MCF 10A (cell line): ENCODE data around the gene CANX. TPM values are rescaled to one million over a fixed set of nuclear protein-coding genes. Genes with fewer than 3 reads are reported as not detected.

Experiments used
- BruUV-seq: library from RNA; stranded (reverse); fragments of 400-500 nt; replicated peaks from 2 replicates; lab custom pipeline; 2021; lab: Mats Ljungman, UMichigan
- CTCF ChIA-PET: fragments of 300-600 bp; sonication (Branson Sonifier 250); formaldehyde crosslinking; extraction: SDS; loops from one replicate; lab custom pipeline; 2021; ENCODE audit warnings: antibody characterized with exemption, inconsistent platforms; lab: Yijun Ruan, JAX
- POLR2A ChIA-PET: fragments of 300-600, 350-650 bp; sonication (Branson Sonifier 250); formaldehyde crosslinking; extraction: SDS; loops from one replicate; lab custom pipeline; 2020; ENCODE audit warnings: antibody characterized with exemption, inconsistent platforms; lab: Yijun Ruan, JAX
- DNase-seq: peaks from one replicate; pipeline ENCODE4 v3.0.0-alpha.2; 2018; ENCODE audit not compliant: unreplicated experiment
- H3K27ac Mint-ChIP-seq: one replicate; pipeline ENCODE4 v1.8.0; 2022; ENCODE audit warnings: mild to moderate bottlenecking, low read depth, mixed read lengths; ENCODE audit not compliant: unreplicated experiment
- H3K27me3 Mint-ChIP-seq: one replicate; pipeline ENCODE4 v1.8.0; 2022; ENCODE audit warnings: mixed read lengths; ENCODE audit not compliant: insufficient read depth, unreplicated experiment
- H3K36me3 Mint-ChIP-seq: one replicate; pipeline ENCODE4 v1.8.0; 2022; ENCODE audit warnings: mild to moderate bottlenecking, moderate library complexity, mixed read lengths; ENCODE audit not compliant: insufficient read depth, unreplicated experiment
- H3K4me1 Mint-ChIP-seq: one replicate; pipeline ENCODE4 v1.8.0; 2022; ENCODE audit warnings: mixed read lengths; ENCODE audit not compliant: insufficient read depth, unreplicated experiment
- H3K4me3 Mint-ChIP-seq: one replicate; pipeline ENCODE4 v1.8.0; 2022; ENCODE audit warnings: mild to moderate bottlenecking, moderate library complexity, mixed read lengths; ENCODE audit not compliant: unreplicated experiment
- H3K9me3 Mint-ChIP-seq: one replicate; pipeline ENCODE4 v1.8.0; 2022; ENCODE audit warnings: mixed read lengths; ENCODE audit not compliant: unreplicated experiment
- intact Hi-C: fragments of 100-400 bp; cut with micrococcal nuclease; formaldehyde crosslinking; loops from 2 replicates; pipeline ENCODE4 v1.14.1; 2022
- total RNA-seq: library from RNA; stranded (reverse); gene quantifications from 2 replicates; pipeline ENCODE4 v1.2.3, GENCODE V29; 2022
- TF ChIP-seq, protein P1 (sequence below): fragments of 200-600 bp; IDR thresholded peaks from one replicate; pipeline ENCODE4 v1.8.0; 2022; ENCODE audit warnings: antibody characterized with exemption, mild to moderate bottlenecking; ENCODE audit not compliant: unreplicated experiment

The CANX gene
- total RNA-seq, 1 experiment from 2014 or later = 1,781 TPM

DNA sequence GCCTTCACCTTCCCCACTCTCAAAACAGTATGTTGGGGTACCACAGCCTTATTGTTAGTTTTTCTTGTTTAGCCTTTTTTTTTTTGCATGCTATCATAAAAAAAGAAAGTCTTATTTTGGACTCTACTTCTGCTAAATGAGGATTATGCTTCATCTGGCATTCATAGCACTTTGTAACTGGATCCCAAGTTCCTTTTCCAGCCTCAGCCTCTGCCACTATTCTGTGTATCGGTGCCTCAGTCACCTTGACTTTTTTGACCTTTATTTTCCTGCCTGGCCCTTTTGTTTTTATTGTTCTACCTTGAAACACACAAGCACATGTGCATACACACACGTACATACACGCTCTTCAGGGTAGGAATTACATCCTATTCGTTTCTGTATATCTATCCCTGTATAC, 25.4 kb downstream of the CANX start:
- TF ChIP-seq, protein P1, sequence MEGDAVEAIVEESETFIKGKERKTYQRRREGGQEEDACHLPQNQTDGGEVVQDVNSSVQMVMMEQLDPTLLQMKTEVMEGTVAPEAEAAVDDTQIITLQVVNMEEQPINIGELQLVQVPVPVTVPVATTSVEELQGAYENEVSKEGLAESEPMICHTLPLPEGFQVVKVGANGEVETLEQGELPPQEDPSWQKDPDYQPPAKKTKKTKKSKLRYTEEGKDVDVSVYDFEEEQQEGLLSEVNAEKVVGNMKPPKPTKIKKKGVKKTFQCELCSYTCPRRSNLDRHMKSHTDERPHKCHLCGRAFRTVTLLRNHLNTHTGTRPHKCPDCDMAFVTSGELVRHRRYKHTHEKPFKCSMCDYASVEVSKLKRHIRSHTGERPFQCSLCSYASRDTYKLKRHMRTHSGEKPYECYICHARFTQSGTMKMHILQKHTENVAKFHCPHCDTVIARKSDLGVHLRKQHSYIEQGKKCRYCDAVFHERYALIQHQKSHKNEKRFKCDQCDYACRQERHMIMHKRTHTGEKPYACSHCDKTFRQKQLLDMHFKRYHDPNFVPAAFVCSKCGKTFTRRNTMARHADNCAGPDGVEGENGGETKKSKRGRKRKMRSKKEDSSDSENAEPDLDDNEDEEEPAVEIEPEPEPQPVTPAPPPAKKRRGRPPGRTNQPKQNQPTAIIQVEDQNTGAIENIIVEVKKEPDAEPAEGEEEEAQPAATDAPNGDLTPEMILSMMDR = no peak
- H3K27me3 Mint-ChIP-seq = no peaks in the 10 kb centered on the region
- intact Hi-C loops = no loop called here
- CTCF ChIA-PET = interaction anchor here (0.8 kb wide), 2 partner anchors 9 to 22 kb away, joined by 3 read pairs; no protein-coding TSS in a partner anchor
- no peak overlapping the region for H3K4me3 Mint-ChIP-seq
- no peaks in the 10 kb centered on the region for H3K9me3 Mint-ChIP-seq
- no peak overlapping the region for H3K27ac Mint-ChIP-seq
- H3K4me1 Mint-ChIP-seq = peaks cover 12% of the 10 kb centered on the region
- H3K36me3 Mint-ChIP-seq = peaks cover 100% of the 10 kb centered on the region
- no TSS peak for BruUV-seq
- POLR2A ChIA-PET = interaction anchor here (0.6 to 2.2 kb wide), 2 partner anchors 8 to 24 kb away, joined by 5 to 7 read pairs; no protein-coding TSS in a partner anchor
- no peak for DNase-seq

DNA sequence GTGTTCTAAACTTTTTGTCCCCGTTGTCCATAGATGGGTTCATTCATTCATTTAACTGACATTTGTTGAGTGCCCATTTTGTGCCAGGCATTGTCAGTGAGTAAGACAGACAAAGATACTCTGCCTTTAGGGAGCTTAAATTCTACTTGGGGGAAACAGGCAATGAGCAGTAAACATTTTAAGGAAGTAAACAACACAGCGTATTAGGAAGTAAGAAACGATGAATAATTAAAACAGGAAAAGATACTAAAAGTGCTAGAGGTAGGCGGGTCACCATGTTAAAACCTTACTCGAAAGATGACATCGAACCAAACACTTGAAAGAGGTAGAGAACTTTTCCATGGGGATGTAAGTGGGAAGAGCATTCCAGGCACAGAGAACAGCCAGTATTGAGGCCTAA, 28.3 kb downstream of the CANX start:
- ChIA-PET CTCF (interaction anchor here (0.7 kb wide), 1 partner anchor 175 kb away, joined by 3 read pairs; no protein-coding TSS in a partner anchor), POLR2A (interaction anchor here (0.9 to 1.0 kb wide), 2 partner anchors 47 to 93 kb away, joined by 3 to 4 read pairs; partner anchors contain the start of gene SQSTM1)
- Mint-ChIP-seq H3K27me3 (no peaks in the 10 kb centered on the region), H3K27ac (no peak overlapping the region), H3K4me3 (no peak overlapping the region), H3K9me3 (no peaks in the 10 kb centered on the region), H3K4me1 (peaks cover 17% of the 10 kb centered on the region), H3K36me3 (peaks cover 99% of the 10 kb centered on the region)
- no peak for DNase-seq
- no TSS peak for BruUV-seq
- intact Hi-C loops = no loop called here
- TF ChIP-seq, protein P1 = no peak

DNA sequence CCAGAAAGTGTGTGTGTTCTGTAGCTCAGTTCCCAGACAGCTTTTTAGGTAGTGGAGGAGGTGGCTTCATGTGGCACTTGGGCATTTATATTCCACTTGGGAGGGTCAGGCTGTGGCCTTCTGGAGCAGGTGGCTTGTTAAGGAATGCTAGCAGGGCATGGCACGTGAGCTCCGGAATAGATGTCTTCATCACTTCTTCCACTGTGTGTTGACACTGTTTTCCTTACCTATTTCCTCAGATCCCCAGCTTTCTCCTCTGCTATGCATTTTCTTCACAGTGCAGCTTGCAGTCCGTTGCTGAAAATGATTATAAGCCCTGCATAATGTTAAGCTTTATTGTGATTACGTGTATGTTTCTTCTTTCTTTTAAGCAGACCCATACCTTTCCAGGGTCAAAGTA, 30.5 kb downstream of the CANX start:
- H3K36me3 Mint-ChIP-seq = peaks cover 80% of the 10 kb centered on the region
- peaks cover 14% of the 10 kb centered on the region for H3K4me1 Mint-ChIP-seq
- no peak overlapping the region for H3K4me3 Mint-ChIP-seq
- TF ChIP-seq, protein P1 = no peak
- H3K27me3 Mint-ChIP-seq = no peaks in the 10 kb centered on the region
- BruUV-seq = no TSS peak
- no peak overlapping the region for H3K27ac Mint-ChIP-seq
- intact Hi-C loops = no loop called here
- no peak for DNase-seq
- no peaks in the 10 kb centered on the region for H3K9me3 Mint-ChIP-seq
- POLR2A ChIA-PET = interaction anchor here (1.0 to 6.9 kb wide), 6 partner anchors 8 to 91 kb away, joined by 3 to 137 read pairs (median 7); partner anchors contain the start of genes CANX and SQSTM1
- CTCF ChIA-PET = interaction anchor here (0.6 to 1.2 kb wide), 2 partner anchors 19 to 30 kb away, joined by 3 read pairs; partner anchors contain the start of gene CANX

DNA sequence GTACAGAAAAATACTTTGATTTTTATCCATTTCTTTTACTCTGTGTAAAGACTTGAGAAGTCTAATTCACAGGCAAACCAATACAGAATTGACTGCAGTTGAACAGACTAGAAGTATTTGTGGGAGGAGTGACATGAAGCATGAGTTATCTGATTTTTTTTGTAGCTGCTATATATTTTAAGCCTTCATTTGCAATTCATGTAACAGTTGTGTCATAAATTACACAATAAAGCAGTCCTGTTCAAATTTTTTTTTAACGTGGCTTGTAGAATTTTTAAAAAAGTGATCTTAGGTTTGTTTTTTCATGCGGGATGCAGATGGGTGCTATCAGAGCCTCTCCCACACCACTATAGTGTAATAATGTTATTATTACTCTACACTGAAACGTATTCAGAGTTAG, 31.0 kb downstream of the CANX start:
- CTCF ChIA-PET = interaction anchor here (1.2 kb wide), 1 partner anchor 31 kb away, joined by 3 read pairs; the partner anchor contains the start of gene CANX
- POLR2A ChIA-PET = interaction anchor here (0.5 to 6.9 kb wide), 10 partner anchors 8 to 91 kb away, joined by 3 to 137 read pairs (median 6); partner anchors contain the start of genes CANX and SQSTM1
- BruUV-seq = no TSS peak
- H3K9me3 Mint-ChIP-seq = no peaks in the 10 kb centered on the region
- no peak for DNase-seq
- peaks cover 18% of the 10 kb centered on the region for H3K4me1 Mint-ChIP-seq
- no peaks in the 10 kb centered on the region for H3K27me3 Mint-ChIP-seq
- H3K4me3 Mint-ChIP-seq = no peak overlapping the region
- intact Hi-C loops = loop anchor here (5.0 kb wide), 1 partner anchor 67 kb away; no protein-coding TSS in a partner anchor
- no peak overlapping the region for H3K27ac Mint-ChIP-seq
- TF ChIP-seq, protein P1 = no peak
- peaks cover 75% of the 10 kb centered on the region for H3K36me3 Mint-ChIP-seq
